Activated naive CD8-positive, alpha-beta T cell treated with anti-CD3 and anti-CD28 coated beads for 36 hours (primary cell): Measurements from ENCODE around the gene TAF6. TPM values are rescaled to one million over a fixed set of nuclear protein-coding genes. Genes with fewer than 3 reads are reported as not detected.
A peak's percentile ranks its signal among the peaks of the same experiment; 100 is the strongest.

Experiments
- DNase-seq: peaks from one replicate; pipeline ENCODE4 v3.0.0; 2021
- H3K27ac Mint-ChIP-seq: one replicate; pipeline ENCODE4 v1.8.0; 2022; ENCODE audit warnings: mild to moderate bottlenecking, moderate library complexity, mixed read lengths
- H3K27me3 Mint-ChIP-seq: one replicate; pipeline ENCODE4 v1.8.0; 2022; ENCODE audit warnings: mild to moderate bottlenecking, mixed read lengths
- H3K36me3 Mint-ChIP-seq: one replicate; pipeline ENCODE4 v1.8.0; 2021; ENCODE audit warnings: mild to moderate bottlenecking, mixed read lengths
- H3K4me1 Mint-ChIP-seq: one replicate; pipeline ENCODE4 v1.8.0; 2021; ENCODE audit warnings: mixed read lengths
- H3K4me3 Mint-ChIP-seq: one replicate; pipeline ENCODE4 v1.8.0; 2022; ENCODE audit warnings: mild to moderate bottlenecking, moderate library complexity, mixed read lengths
- H3K9me3 Mint-ChIP-seq: one replicate; pipeline ENCODE4 v1.8.0; 2022; ENCODE audit warnings: mixed read lengths
- total RNA-seq, 2 experiments: library from RNA; stranded (reverse); gene quantifications; one replicate each; pipeline ENCODE4 v1.2.3, GENCODE V29; 2021

TAF6 gene
- total RNA-seq, 2 experiments from 2014 or later = 59.7 to 61.1 TPM

DNA sequence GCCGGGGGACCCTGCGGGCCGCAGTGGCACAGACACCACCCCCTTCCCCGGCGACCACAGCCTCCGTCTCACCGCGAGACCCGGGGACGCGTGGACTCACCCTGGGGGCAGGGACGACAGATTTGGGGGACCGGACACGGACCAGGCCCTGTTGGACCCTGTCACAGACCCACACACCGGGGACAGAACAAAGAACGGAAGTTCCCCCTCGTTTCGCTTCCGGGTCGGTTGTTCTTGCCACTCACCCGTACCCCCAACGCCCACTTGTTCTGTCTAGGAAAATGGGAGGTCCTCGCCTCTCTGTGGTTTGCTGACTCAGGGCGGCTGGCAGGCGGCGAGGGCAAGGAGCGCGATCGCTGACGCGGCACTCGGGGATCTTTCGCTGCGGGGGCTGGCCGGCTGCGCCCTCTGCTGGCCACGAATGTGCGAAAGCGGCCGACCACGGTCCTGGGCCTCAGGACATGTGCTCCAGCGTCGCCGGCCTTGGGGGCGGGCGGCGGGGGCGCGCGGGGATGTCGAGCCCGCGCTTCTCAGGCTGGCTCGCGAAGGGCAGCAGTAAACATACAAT is 37.5 kb downstream of the TAF6 start, which contains the start of gene ZNF3:
Gene ZNF3, minus strand, starts transcription at position 189 of the 568 bp plus-strand sequence. CDS start 4,366 bp downstream, outside the sequence.
- Mint-ChIP-seq H3K4me1 (peaks cover 30% of the 10 kb centered on the region), H3K36me3 (peaks cover 17% of the 10 kb centered on the region), H3K27ac (peak within 1 kb of the TSS; percentile 92)

DNA sequence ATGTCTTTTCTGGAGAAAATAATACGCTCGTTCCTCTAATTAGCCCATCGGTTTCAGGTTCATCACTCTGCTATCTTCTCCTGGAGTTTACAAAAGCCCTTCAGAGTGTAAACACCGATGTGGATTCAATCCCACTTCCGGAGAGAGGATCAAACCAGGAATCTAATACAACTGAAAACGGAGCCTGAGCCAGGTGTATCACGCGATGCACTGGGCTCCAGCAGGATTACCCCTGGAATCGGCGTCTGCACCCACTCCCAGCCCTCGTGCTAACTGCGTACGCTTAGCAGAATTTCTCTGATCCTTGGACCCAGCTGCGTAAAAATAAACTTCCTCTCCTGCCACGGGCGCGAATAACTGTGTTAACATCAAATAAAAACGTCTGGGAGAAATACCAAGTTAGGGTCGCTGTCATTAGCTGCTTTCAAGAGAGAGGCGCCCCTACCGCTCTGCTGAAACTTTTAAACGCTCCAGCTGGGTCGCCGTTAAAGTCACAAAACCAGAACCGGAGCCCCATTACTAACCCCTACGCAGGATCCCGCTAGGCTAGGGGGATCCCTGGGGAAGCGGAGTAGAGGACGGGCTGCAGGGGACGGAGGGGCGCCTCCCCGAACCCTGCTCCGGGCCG is 38.1 kb downstream of the TAF6 start:
- no peak for DNase-seq
- Mint-ChIP-seq H3K27ac (peak overlapping the region; percentile 92), H3K9me3 (no peaks in the 10 kb centered on the region), H3K4me3 (peak overlapping the region; percentile 92), H3K27me3 (no peaks in the 10 kb centered on the region), H3K36me3 (peaks cover 19% of the 10 kb centered on the region), H3K4me1 (peaks cover 30% of the 10 kb centered on the region)

More for the DNA sequence above, 37.5 kb downstream of the TAF6 start, which contains the start of gene ZNF3:
- no peaks in the 10 kb centered on the region for H3K9me3 Mint-ChIP-seq
- H3K27me3 Mint-ChIP-seq = no peaks in the 10 kb centered on the region
- H3K4me3 Mint-ChIP-seq = peak within 1 kb of the TSS; percentile 92
- peak; percentile 99 for DNase-seq

DNA sequence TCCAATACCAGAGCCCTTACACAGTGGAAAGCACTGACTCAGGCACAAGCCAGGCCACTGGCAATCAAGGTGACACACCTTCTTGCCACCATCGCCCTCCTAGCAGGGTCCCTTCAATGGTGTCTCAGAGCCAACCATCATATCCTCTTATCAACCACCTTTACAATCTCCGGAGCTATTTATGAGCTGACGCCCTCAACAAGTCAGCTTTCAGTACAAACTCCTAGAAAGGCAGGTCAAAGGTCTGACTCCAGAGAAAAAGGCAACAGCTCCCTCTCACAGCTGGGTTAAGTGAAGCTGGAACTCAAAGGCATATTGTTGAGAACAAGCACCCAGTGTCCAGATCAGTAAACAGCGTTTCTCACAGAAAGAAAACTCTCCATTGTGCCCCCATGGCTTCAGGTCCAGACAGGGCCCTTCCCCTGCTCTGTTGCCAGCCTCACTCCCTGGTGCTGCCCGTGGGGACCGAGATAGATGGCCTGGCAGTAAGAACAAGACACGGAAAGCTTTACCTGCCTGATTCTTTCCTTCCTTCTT is 40.1 kb downstream of the TAF6 start:
- Mint-ChIP-seq H3K36me3 (peaks cover 38% of the 10 kb centered on the region), H3K4me1 (peaks cover 30% of the 10 kb centered on the region), H3K27me3 (no peaks in the 10 kb centered on the region), H3K27ac (no peak overlapping the region), H3K9me3 (no peaks in the 10 kb centered on the region), H3K4me3 (no peak overlapping the region)
- DNase-seq = no peak

GRCh38 chr7:100077205-100077604 is 42.0 kb downstream of the TAF6 start:
- Mint-ChIP-seq H3K27me3 (no peaks in the 10 kb centered on the region), H3K4me1 (peaks cover 22% of the 10 kb centered on the region), H3K4me3 (no peak overlapping the region), H3K27ac (no peak overlapping the region), H3K36me3 (peaks cover 57% of the 10 kb centered on the region), H3K9me3 (peaks cover 7% of the 10 kb centered on the region)
- DNase-seq = no peak

- DNase-seq = no peak
- no peak overlapping the region for H3K4me3 Mint-ChIP-seq
- H3K4me1 Mint-ChIP-seq = peaks cover 16% of the 10 kb centered on the region
- peaks cover 70% of the 10 kb centered on the region for H3K36me3 Mint-ChIP-seq
- no peak overlapping the region for H3K27ac Mint-ChIP-seq
- peaks cover 25% of the 10 kb centered on the region for H3K9me3 Mint-ChIP-seq
- no peaks in the 10 kb centered on the region for H3K27me3 Mint-ChIP-seq
Measured at GRCh38 chr7:100075418-100075817, 43.7 kb downstream of the TAF6 start.

DNA sequence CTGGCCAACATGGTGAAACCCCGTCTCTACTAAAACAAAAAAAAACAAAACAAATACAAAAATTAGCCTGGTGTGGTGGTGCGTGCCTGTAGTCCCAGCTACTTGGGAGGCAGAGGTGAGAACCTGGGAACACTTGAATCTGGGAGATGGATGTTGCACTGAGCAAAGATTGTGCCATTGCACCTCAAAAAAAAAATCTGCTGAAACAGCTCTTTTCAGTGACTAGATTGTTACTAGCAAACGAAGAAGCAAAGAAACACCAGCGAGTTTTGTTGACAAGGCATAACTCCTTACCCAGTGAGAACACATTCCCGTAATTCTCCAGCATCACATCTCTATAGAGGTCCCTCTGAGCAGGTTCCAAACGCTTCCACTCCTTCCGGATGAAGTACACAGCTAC is 44.3 kb downstream of the TAF6 start:
- Mint-ChIP-seq H3K9me3 (peaks cover 29% of the 10 kb centered on the region), H3K4me1 (peaks cover 10% of the 10 kb centered on the region), H3K27ac (peak overlapping the region; percentile 54), H3K36me3 (peaks cover 72% of the 10 kb centered on the region), H3K4me3 (no peak overlapping the region), H3K27me3 (no peaks in the 10 kb centered on the region)
- no peak for DNase-seq

DNA sequence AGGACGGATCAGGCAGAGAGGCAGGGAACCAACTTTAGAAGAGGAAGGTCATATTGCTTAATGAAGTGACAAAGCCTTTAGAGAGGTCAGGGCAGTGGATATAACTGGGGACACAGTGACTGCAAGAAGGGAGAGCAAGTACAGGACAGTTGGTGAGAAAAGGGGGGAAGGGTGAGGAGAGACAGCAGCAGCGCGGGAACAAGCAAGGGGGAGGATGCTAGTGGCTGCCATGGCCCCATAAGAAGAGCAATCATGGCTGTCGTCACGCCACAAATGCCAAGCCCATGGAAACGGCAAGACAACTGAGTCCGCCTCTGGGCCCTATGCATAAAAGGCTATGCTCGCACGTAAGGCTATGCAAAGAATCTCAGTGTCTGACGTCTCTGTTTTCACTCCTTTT is 46.7 kb downstream of the TAF6 start:
- peaks cover 77% of the 10 kb centered on the region for H3K36me3 Mint-ChIP-seq
- peaks cover 3% of the 10 kb centered on the region for H3K4me1 Mint-ChIP-seq
- H3K27ac Mint-ChIP-seq = no peak overlapping the region
- H3K4me3 Mint-ChIP-seq = no peak overlapping the region
- H3K9me3 Mint-ChIP-seq = peaks cover 30% of the 10 kb centered on the region
- DNase-seq = no peak
- H3K27me3 Mint-ChIP-seq = no peaks in the 10 kb centered on the region

DNA sequence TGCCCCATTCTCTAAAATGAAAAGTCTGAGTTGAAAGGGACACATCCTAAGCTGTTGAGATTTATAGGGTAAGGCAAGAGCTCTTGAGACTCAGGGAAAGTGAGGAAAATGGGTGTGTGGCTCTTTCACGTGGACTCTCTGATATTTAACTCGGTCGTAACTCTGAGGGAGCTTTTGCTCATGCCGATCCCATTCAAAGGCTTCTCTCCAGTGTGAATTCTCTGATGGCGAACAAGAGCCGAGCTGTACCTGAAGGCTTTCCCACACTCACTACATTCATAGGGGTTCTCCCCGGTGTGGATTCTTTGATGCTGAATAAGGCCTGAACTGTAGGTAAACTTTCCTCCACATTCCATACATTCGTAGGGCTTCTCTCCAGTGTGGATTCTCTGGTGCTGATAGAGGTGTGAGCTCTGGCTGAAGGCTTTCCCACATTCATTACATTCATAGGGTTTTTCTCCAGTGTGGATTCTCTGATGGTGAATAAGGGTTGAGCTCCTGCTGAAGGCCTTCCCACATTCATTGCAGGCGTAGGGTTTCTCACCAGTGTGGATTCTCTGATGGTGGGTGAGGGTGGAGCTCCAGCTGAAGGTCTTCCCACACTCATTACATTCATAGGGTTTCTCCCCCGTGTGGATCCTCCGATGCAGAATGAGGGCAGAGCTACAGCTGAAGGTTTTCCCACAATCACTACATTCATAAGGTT is 48.0 kb downstream of the TAF6 start:
- H3K36me3 Mint-ChIP-seq = peaks cover 78% of the 10 kb centered on the region
- no peaks in the 10 kb centered on the region for H3K27me3 Mint-ChIP-seq
- no peaks in the 10 kb centered on the region for H3K4me1 Mint-ChIP-seq
- H3K4me3 Mint-ChIP-seq = no peak overlapping the region
- no peak for DNase-seq
- no peak overlapping the region for H3K27ac Mint-ChIP-seq
- peaks cover 30% of the 10 kb centered on the region for H3K9me3 Mint-ChIP-seq

DNA sequence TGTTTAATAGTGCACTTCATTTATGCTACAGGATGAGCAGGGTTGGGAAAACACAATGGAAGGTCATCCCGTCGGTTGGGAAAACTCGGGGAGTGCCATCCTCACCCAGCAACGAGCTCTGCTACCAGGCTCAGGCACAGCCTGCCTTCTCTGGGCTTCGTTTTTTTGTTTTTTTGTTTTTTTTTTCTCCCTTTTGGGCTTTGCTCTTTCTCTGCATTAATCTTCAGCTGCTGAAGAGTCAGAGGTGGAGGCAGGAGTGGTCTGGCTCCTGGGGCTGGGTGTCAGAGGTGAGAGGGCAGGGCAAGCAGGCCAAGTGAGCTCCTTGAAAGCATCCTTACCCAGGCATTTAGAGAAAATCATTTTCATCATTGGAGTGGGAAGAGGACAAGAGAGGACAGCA is 49.2 kb downstream of the TAF6 start:
- H3K4me1 Mint-ChIP-seq = no peaks in the 10 kb centered on the region
- H3K27ac Mint-ChIP-seq = no peak overlapping the region

DNA sequence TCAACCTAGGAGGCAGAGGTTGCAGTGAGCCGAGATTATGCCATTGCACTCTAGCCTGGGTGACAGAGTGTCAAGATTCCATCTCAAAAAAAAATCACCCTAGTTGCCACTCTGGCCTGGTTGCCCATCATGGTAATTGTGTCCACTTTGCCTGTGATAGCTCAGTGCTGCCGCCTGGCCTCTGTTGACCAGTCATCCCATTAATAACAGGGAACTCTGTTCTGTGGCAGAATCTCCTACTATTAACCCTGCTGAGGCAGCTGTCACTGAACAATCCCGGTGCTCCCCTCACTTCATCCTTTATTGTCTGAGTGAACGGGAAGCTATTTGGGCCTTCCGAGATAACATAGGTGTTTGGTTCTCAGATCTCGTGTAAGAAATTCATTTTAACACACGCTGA is 52.2 kb downstream of the TAF6 start:
- no peak overlapping the region for H3K27ac Mint-ChIP-seq
- no peak overlapping the region for H3K4me3 Mint-ChIP-seq
- peaks cover 39% of the 10 kb centered on the region for H3K36me3 Mint-ChIP-seq

More for the DNA sequence above, 49.2 kb downstream of the TAF6 start:
- Mint-ChIP-seq H3K4me3 (no peak overlapping the region), H3K9me3 (peaks cover 30% of the 10 kb centered on the region), H3K27me3 (no peaks in the 10 kb centered on the region), H3K36me3 (peaks cover 69% of the 10 kb centered on the region)
- DNase-seq = no peak

GRCh38 chr7:100065452-100066186 is 53.5 kb downstream of the TAF6 start:
- Mint-ChIP-seq H3K4me3 (no peak overlapping the region), H3K27ac (no peak overlapping the region), H3K27me3 (no peaks in the 10 kb centered on the region), H3K9me3 (peaks cover 7% of the 10 kb centered on the region), H3K4me1 (no peaks in the 10 kb centered on the region), H3K36me3 (peaks cover 27% of the 10 kb centered on the region)
- DNase-seq = no peak

More for the DNA sequence above, 52.2 kb downstream of the TAF6 start:
- no peak for DNase-seq
- peaks cover 21% of the 10 kb centered on the region for H3K9me3 Mint-ChIP-seq
- H3K27me3 Mint-ChIP-seq = no peaks in the 10 kb centered on the region
- no peaks in the 10 kb centered on the region for H3K4me1 Mint-ChIP-seq

GRCh38 chr7:100064162-100064561 is 55.0 kb downstream of the TAF6 start:
- no peaks in the 10 kb centered on the region for H3K9me3 Mint-ChIP-seq
- DNase-seq = no peak
- H3K4me1 Mint-ChIP-seq = no peaks in the 10 kb centered on the region
- no peak overlapping the region for H3K27ac Mint-ChIP-seq
- H3K36me3 Mint-ChIP-seq = peaks cover 17% of the 10 kb centered on the region
- no peaks in the 10 kb centered on the region for H3K27me3 Mint-ChIP-seq
- no peak overlapping the region for H3K4me3 Mint-ChIP-seq

- H3K36me3 Mint-ChIP-seq = peaks cover 17% of the 10 kb centered on the region
- no peak overlapping the region for H3K27ac Mint-ChIP-seq
- no peak overlapping the region for H3K4me3 Mint-ChIP-seq
- H3K4me1 Mint-ChIP-seq = no peaks in the 10 kb centered on the region
- H3K27me3 Mint-ChIP-seq = no peaks in the 10 kb centered on the region
- no peaks in the 10 kb centered on the region for H3K9me3 Mint-ChIP-seq
- no peak for DNase-seq
Measured at GRCh38 chr7:100063376-100063775, 55.8 kb downstream of the TAF6 start.

GRCh38 chr7:100061518-100062193 is 57.5 kb downstream of the TAF6 start:
- Mint-ChIP-seq H3K9me3 (no peaks in the 10 kb centered on the region), H3K27ac (peak overlapping the region; percentile 6), H3K4me1 (no peaks in the 10 kb centered on the region), H3K27me3 (no peaks in the 10 kb centered on the region), H3K4me3 (no peak overlapping the region), H3K36me3 (peaks cover 10% of the 10 kb centered on the region)
- no peak for DNase-seq
